H1 (cell line): ENCODE data around the gene OR51E1. TPM values are rescaled to one million over a fixed set of nuclear protein-coding genes. Genes with fewer than 3 reads are reported as not detected.

ENCODE experiments used
- CTCF ChIA-PET: fragments of 300-600 bp; sonication (Branson Sonifier 250); formaldehyde crosslinking; loops from one replicate; lab custom pipeline; 2021; ENCODE audit not compliant: partially characterized antibody; lab: Charles Lee
- POLR2A ChIA-PET: fragments of 300-600 bp; sonication (Branson Sonifier 250); formaldehyde crosslinking; loops from one replicate; lab custom pipeline; 2021; ENCODE audit warnings: inconsistent platforms; ENCODE audit not compliant: partially characterized antibody; lab: Charles Lee
- DNase-seq, 2 experiments: peaks; one replicate each; pipeline versions ENCODE4 v3.0.0 to v3.0.0-alpha.2; 2010 to 2022; ENCODE audit warnings: low spot score in 2 of 2, low read depth in 1 of 2, mixed read lengths in 1 of 2
- FAIRE-seq: peaks from 2 replicates; lab custom pipeline; 2011; peaks lifted over from hg19 to GRCh38; lab: Jason Lieb, UNC
- H2AFZ ChIP-seq: 2 replicates; pipeline ENCODE4 v1.8.1; 2012; ENCODE audit warnings: low read length, inconsistent platforms
- H2AK5ac ChIP-seq: 2 replicates; pipeline ENCODE4 v1.6.1; 2013; ENCODE audit warnings: low read depth, low read length
- H2BK120ac ChIP-seq: replicated peaks from 2 replicates; pipeline ENCODE3; 2013; ENCODE audit warnings: low read depth, low read length, inconsistent platforms
- H2BK12ac ChIP-seq: 2 replicates; pipeline ENCODE4 v1.6.1; 2013; ENCODE audit warnings: low read depth, low read length
- H2BK15ac ChIP-seq: 2 replicates; pipeline ENCODE4 v1.6.1; 2013; ENCODE audit warnings: low read length
- H2BK20ac ChIP-seq: 2 replicates; pipeline ENCODE4 v1.6.1; 2013; ENCODE audit warnings: low read length
- H2BK5ac ChIP-seq: 2 replicates; pipeline ENCODE4 v1.6.1; 2013; ENCODE audit warnings: low read depth, low read length
- H3K14ac ChIP-seq: 2 replicates; pipeline ENCODE4 v1.6.1; 2013; ENCODE audit warnings: inconsistent platforms; ENCODE audit not compliant: insufficient read length
- H3K18ac ChIP-seq: 2 replicates; pipeline ENCODE4 v1.6.1; 2013; ENCODE audit warnings: low read length; ENCODE audit errors: extremely low read depth
- H3K23ac ChIP-seq: 2 replicates; pipeline ENCODE4 v1.6.1; 2013; ENCODE audit warnings: inconsistent platforms; ENCODE audit not compliant: insufficient read length
- H3K23me2 ChIP-seq: 2 replicates; pipeline ENCODE4 v1.6.1; 2013; ENCODE audit warnings: low read depth, low read length
- H3K27ac ChIP-seq: 2 replicates; pipeline ENCODE4 v1.6.1; 2011; ENCODE audit warnings: low read depth, low read length, inconsistent platforms
- H3K27me3 ChIP-seq, 4 experiments: replicated peaks in 1 of 4; 1 replicate in 1 of 4; 2 replicates in 3 of 4; pipeline versions ENCODE4 v1.6.1 to v1.8.1; 2011 to 2013; ENCODE audit warnings: low read length in 3 of 4, mild to moderate bottlenecking in 3 of 4, inconsistent platforms in 2 of 4, mixed read lengths in 2 of 4, moderate library complexity in 1 of 4; ENCODE audit not compliant: control insufficient read depth in 3 of 4, insufficient read depth in 3 of 4; ENCODE audit errors: extremely low read depth in 1 of 4
- H3K36me3 ChIP-seq, 4 experiments: 2 replicates each; pipeline versions ENCODE4 v1.6.1 to v1.8.1; 2011 to 2013; ENCODE audit warnings: mild to moderate bottlenecking in 4 of 4, low read length in 3 of 4, moderate library complexity in 2 of 4, control low read depth in 1 of 4, inconsistent platforms in 1 of 4; ENCODE audit not compliant: insufficient read depth in 4 of 4, control insufficient read depth in 2 of 4
- H3K4ac ChIP-seq: replicated peaks from 2 replicates; pipeline ENCODE3; 2013; ENCODE audit warnings: low read length, low read depth, mixed read lengths, inconsistent platforms; ENCODE audit not compliant: insufficient read length
- H3K4me1 ChIP-seq, 4 experiments: replicated peaks in 1 of 4; 1 replicate in 1 of 4; 2 replicates in 3 of 4; pipeline versions ENCODE4 v1.6.1 to v1.8.1; 2011 to 2013; ENCODE audit warnings: low read length in 3 of 4, inconsistent platforms in 2 of 4, mixed read lengths in 1 of 4; ENCODE audit not compliant: insufficient read depth in 4 of 4, control insufficient read depth in 3 of 4
- H3K4me2 ChIP-seq, 2 experiments: 2 replicates each; pipeline versions ENCODE4 v1.6.1 to v1.8.1; 2011 to 2013; ENCODE audit warnings: low read depth in 2 of 2, low read length in 2 of 2, control low read depth in 1 of 2, inconsistent platforms in 1 of 2, mild to moderate bottlenecking in 1 of 2; ENCODE audit not compliant: insufficient read depth in 1 of 2
- H3K4me3 ChIP-seq, 4 experiments: fragments of 200-600, 300-600 bp in 1 of 4; sonication (generic), shearing (Covaris generic), sonication (Bioruptor Twin) in 1 of 4; 2 replicates each; pipeline versions ENCODE4 v1.5.1 to v1.8.1; 2011 to 2016; ENCODE audit warnings: low read length in 4 of 4, low read depth in 3 of 4, control low read depth in 2 of 4, inconsistent platforms in 2 of 4, mild to moderate bottlenecking in 2 of 4, mixed read lengths in 1 of 4, moderate library complexity in 1 of 4; ENCODE audit not compliant: insufficient read depth in 2 of 4; ENCODE audit errors: extremely low read depth in 1 of 4
- H3K56ac ChIP-seq: replicated peaks from 2 replicates; pipeline ENCODE3; 2013; ENCODE audit warnings: low read depth, mild to moderate bottlenecking, mixed read lengths, low read length, inconsistent platforms; ENCODE audit not compliant: insufficient read length
- H3K79me1 ChIP-seq: 2 replicates; pipeline ENCODE4 v1.6.1; 2013; ENCODE audit warnings: low read depth, low read length, control low read depth
- H3K79me2 ChIP-seq, 2 experiments: 2 replicates each; pipeline versions ENCODE4 v1.6.1 to v1.8.1; 2012 to 2013; ENCODE audit warnings: low read length in 2 of 2, mild to moderate bottlenecking in 2 of 2, inconsistent platforms in 1 of 2; ENCODE audit not compliant: insufficient read depth in 2 of 2, control insufficient read depth in 1 of 2
- H3K9ac ChIP-seq, 4 experiments: replicated peaks in 1 of 4; 1 replicate in 1 of 4; 2 replicates in 3 of 4; pipeline versions ENCODE4 v1.6.1 to v1.8.1; 2011 to 2013; ENCODE audit warnings: low read depth in 3 of 4, low read length in 3 of 4, control low read depth in 2 of 4, mild to moderate bottlenecking in 2 of 4, moderate library complexity in 2 of 4, inconsistent platforms in 1 of 4; ENCODE audit errors: extremely low read depth in 1 of 4
- H3K9me3 ChIP-seq, 2 experiments: 2 replicates each; pipeline versions ENCODE4 v1.6.1 to v1.8.1; 2012 to 2013; ENCODE audit warnings: mild to moderate bottlenecking in 2 of 2, moderate library complexity in 2 of 2, control low read depth in 1 of 2, inconsistent platforms in 1 of 2, low read depth in 1 of 2, low read length in 1 of 2, mixed read lengths in 1 of 2; ENCODE audit not compliant: insufficient read depth in 2 of 2
- H4K20me1 ChIP-seq, 2 experiments: replicated peaks in 1 of 2; 2 replicates each; pipeline versions ENCODE3 to v1.8.1; 2011 to 2013; ENCODE audit warnings: inconsistent platforms in 2 of 2, low read length in 2 of 2, mild to moderate bottlenecking in 1 of 2; ENCODE audit not compliant: insufficient read depth in 2 of 2, control insufficient read depth in 1 of 2
- H4K5ac ChIP-seq: 2 replicates; pipeline ENCODE4 v1.6.1; 2013; ENCODE audit warnings: low read length, low read depth, mixed read lengths, inconsistent platforms; ENCODE audit not compliant: insufficient read length
- H4K8ac ChIP-seq: 2 replicates; pipeline ENCODE4 v1.8.0; 2013; ENCODE audit warnings: mild to moderate bottlenecking, moderate library complexity, low read length, inconsistent platforms; ENCODE audit not compliant: insufficient read depth; ENCODE audit errors: extremely low read depth
- H4K91ac ChIP-seq: replicated peaks from 2 replicates; pipeline ENCODE3; 2013; ENCODE audit warnings: low read length, mixed read lengths, inconsistent platforms; ENCODE audit not compliant: insufficient read length
- FOSL1 ChIP-seq: IDR thresholded peaks from 2 replicates; pipeline ENCODE4 v1.6.1; 2011; ENCODE audit warnings: mild to moderate bottlenecking, low read depth, low read length, moderate library complexity; ENCODE audit not compliant: insufficient read depth
- TEAD4 ChIP-seq: IDR thresholded peaks from 2 replicates; pipeline ENCODE4 v1.6.1; 2012; ENCODE audit warnings: low read depth, low read length, inconsistent platforms, mixed read lengths
- WGBS, 2 experiments: shearing (Covaris generic) in 1 of 2; methylation state at CpG; one replicate each; pipeline versions ENCODE4 v1.1.6 to v1.1.7; 2013 to 2015; ENCODE audit warnings: low lambda C conversion rate in 2 of 2, mixed read lengths in 2 of 2, inconsistent platforms in 1 of 2, low coverage in 1 of 2, missing lambda C conversion rate in 1 of 2; ENCODE audit not compliant: insufficient replicate concordance in 2 of 2, insufficient coverage in 1 of 2, insufficient read length in 1 of 2; ENCODE audit errors: extremely low coverage in 1 of 2, missing lambda C conversion rate in 1 of 2; 5-methylcytosine and 5-hydroxymethylcytosine counted together
- polyA plus RNA-seq, 7 experiments: library from polyadenylated mRNA; depleted of rRNA in 3 of 7; stranded (reverse) in 5 of 7; unstranded in 2 of 7; fragments of >200 nt in 5 of 7; fragments of 200-250 nt in 2 of 7; gene quantifications; 1 replicate in 5 of 7; 2 replicates in 1 of 7; 4 replicates in 1 of 7; pipeline versions ENCODE4 v1.2.1 to v1.2.3, GENCODE V29; 2011 to 2013; ENCODE audit warnings: missing spikeins in 2 of 7, mixed read lengths in 2 of 7
- total RNA-seq: library from RNA; stranded (reverse); fragmentation: NEBNext Ultra II Directional; extraction: Animal tissue kit (Norgen Biotek cat#: 25700); gene quantifications from 2 replicates; pipeline ENCODE4 v1.2.1, GENCODE V29; 2021

The OR51E1 gene
- total and polyA plus RNA-seq, 2 of the 8 experiments (the other 6 are each of a cell fraction or from before 2014, with no cell fraction given) = not detected

GRCh38 chr11:4641501-4641900 lies 2.3 kb upstream of the OR51E1 start:
- Histone ChIP-seq H3K27me3 (peaks cover 0 to 7% (median 4%) of the 10 kb centered on the region in 4 experiments; a peak in 5 of 7 replicates), H3K4ac (no peak overlapping the region), H4K20me1 (no peaks in the 10 kb centered on the region), H3K4me3 (no peak overlapping the region), H4K8ac (no peak overlapping the region), H3K4me2 (no peak overlapping the region), H3K9me3 (no peaks in the 10 kb centered on the region; a peak in 1 of 4 replicates), H3K79me2 (no peaks in the 10 kb centered on the region), H3K56ac (no peak overlapping the region), H2BK12ac (0 out of 2 replicates have a peak overlapping the region, but pooled peaks have one; percentile 30), H2BK15ac (no peak overlapping the region), H3K14ac (no peak overlapping the region), H3K79me1 (no peaks in the 10 kb centered on the region), H3K23me2 (no peaks in the 10 kb centered on the region), H2AFZ (no peak overlapping the region), H4K5ac (no peak overlapping the region), H3K9ac (0 out of 7 replicates have a peak overlapping the region, but pooled peaks of 1 of the 4 experiments have one; percentile 18), H4K91ac (no peak overlapping the region), H3K23ac (no peak overlapping the region), H2AK5ac (peak overlapping the region; percentile 82; the same call in 1 of the 2 replicates), H3K36me3 (no peaks in the 10 kb centered on the region), H3K27ac (no peak overlapping the region), H2BK5ac (no peak overlapping the region), H3K18ac (no peak overlapping the region), H2BK120ac (no peak overlapping the region), H2BK20ac (no peak overlapping the region), H3K4me1 (no peaks in the 10 kb centered on the region)
- CTCF ChIA-PET = interaction anchor here (1.3 kb wide), 1 partner anchor 185 kb away, joined by 3 read pairs; no protein-coding TSS in a partner anchor
- FAIRE-seq (no peak), DNase-seq (no peak)
- no peak for TF ChIP-seq FOSL1
- TF ChIP-seq TEAD4 = peak; percentile 89
- POLR2A ChIA-PET = no interaction called here
- WGBS, 2 experiments = 94% methylated on average over 7 of the region's 7 CpGs; no CpG with 5 or more reads in 1 of the 2 experiments
